Muscle of arm (tissue), 12 donors: ENCODE data around the gene PAQR8. TPM values are rescaled to one million over a fixed set of nuclear protein-coding genes. Genes with fewer than 3 reads are reported as not detected.
A peak's percentile ranks its signal among the peaks of the same experiment; 100 is the strongest.
"Not testable (repeated sequence)": the region's sequence is repeated elsewhere in the genome, so short reads cannot be mapped to it uniquely, and the experiment has no call there.

Experiments
- DNase-seq: peaks from one replicate; pipeline ENCODE4 v3.0.0-alpha.2; 2013
- polyA plus RNA-seq, 12 donors: library from polyadenylated mRNA; unstranded; fragments of 120-200 nt; gene quantifications; one replicate each; pipeline ENCODE4 v1.2.1, GENCODE V29; 2013; ENCODE audit not compliant: insufficient read length in 12 of 12

PAQR8 gene
- polyA plus RNA-seq, 12 donors = 4.4 to 12.8 (median 6.7) TPM; not detected in 1

DNA sequence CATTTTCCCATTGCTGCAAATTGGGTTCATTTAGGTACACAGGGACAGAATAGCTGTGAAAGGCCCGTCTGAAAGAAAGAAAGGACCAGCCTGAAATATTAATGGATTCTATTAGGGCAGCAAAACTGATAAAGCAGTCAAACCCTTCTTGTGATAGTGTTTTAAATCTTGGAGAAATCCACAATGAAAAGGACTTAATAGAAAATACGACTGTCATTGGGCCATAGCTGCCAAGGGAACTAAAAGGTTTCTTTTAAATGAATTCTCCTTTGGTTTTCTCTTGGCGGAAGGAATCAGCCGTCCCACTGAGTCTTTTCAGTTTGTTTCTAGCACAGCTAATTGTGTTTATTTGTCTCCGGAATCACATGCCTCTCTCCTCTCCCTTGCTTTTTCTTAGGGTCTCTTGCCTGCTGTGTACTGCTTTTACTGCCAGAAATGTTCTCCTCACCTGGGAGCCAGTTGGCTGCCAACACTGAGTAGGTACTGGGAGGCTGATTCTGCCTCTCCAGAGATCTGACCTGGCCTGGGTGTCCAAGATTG, 11.3 kb downstream of the PAQR8 start:
- no peak for DNase-seq

DNA sequence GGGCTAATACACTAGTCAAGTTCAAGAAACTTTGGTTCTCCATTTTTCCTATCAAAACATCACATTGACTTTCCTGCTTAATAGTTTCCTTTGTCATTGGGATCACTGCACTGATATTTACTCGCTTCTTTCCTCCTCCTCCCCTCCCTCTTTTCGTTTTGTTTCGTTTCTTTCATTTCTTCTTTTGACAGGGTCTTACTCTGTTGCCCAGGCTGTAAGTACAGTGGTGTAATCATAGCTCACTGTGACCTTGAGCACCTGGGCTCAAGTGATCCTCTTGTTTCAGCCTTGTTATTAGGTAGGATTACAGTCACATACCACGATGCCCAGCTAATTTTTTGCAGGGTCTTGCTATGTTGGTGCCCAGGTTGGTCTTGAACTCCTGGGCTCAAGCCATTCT, 12.3 kb downstream of the PAQR8 start:
- no peak for DNase-seq

GRCh38 chr6:52375780-52376556, 14.0 kb downstream of the PAQR8 start:
- DNase-seq = no peak

DNA sequence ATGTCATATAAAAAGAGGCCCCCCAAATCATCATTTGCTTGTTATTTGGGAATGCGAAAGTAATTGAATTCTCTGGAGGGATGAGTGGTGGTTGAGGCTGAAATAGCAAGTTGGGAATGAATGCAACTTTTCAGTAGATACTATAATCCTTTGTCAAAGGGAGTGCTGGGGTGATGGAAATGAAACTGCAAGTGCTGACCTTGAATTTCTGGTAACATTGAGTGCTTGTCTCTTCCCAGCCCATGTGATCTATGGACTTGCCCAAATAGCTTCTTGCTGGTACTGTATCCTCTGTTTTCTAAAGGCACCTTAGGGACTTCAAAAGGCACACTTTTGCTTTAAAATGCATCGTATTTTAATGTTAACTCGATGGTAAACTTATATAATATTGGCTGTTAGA, 14.8 kb downstream of the PAQR8 start:
- no peak for DNase-seq

- DNase-seq = no peak
Observed at GRCh38 chr6:52377538-52378221, 15.7 kb downstream of the PAQR8 start.

DNA sequence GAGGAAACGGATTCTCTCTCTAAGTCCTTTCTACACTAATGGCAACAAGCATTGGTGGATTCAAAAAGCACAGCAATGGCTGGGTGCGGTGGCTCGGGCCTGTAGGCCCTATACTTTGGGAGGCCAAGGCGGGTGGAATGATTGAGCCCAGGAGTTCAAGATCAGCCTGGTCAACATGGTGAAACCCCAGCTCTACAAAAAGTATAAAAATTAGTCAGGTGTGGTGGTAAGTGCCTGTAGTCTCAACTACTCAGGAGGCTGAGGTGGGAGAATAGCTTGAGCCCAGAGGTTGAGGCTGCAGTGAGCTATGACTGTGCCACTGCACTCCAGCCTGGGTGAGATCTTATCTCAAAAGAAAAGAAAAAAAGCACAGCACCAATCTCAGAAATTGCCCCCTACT, 19.3 kb downstream of the PAQR8 start:
- no peak for DNase-seq

GRCh38 chr6:52384145-52384766, 22.3 kb downstream of the PAQR8 start:
- no peak for DNase-seq

GRCh38 chr6:52385074-52385473, 23.1 kb downstream of the PAQR8 start:
- DNase-seq = no peak

- not testable (repeated sequence) for DNase-seq
Observed at GRCh38 chr6:52388119-52388518, 26.2 kb downstream of the PAQR8 start.

- DNase-seq = no peak
Observed at GRCh38 chr6:52388790-52389189, 26.8 kb downstream of the PAQR8 start.

DNA sequence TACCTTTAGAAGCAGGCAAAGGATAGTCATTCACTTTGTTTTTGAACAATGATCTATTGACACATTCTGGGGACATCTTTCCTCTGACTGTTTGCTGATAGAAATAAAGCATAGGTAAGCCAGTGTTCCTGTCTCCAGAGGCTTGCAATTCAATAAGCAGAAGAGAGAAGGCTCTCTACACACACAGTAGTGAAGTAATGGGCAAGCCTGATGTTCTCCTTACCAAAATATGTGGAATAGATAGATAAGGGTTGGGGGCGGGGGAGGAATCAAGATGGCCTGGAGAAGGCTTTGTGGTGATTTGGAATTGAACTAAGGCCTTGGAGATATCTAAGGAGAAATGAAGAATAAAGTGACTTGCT, 27.3 kb downstream of the PAQR8 start:
- no peak for DNase-seq

DNA sequence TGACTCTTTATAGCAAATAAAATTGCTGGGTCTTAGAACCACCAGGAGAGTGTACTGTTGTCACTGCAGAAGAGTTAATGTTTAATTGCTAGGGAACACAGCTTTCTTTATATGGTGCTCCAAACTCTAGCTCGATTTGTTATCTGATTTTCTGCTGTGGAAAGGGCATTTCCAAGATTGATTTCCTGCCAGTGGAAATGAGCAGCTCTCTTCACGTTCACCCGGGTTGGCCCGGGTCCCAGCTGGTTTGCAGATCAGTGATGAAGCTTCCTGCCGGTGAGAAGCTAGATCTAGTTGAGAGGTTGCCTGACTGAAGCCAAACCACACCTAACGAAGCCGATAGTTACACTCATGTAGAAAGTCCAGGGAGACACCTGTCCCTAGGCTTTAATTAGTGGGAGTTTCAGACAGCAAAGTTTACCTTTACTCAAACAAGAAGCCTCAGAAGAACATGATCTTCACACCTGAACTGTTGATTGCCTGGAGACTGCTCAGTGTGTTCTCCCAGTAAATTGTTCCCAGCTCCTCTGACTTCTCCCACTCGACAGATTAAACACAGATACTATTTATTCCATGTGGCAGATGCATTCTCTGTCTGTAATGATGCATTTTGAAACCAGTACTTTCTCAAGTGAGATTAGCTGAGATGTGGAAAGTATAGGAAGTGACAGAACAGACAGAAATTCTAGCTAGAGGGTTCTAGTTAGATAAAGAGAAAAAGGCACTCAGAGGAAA, 27.8 kb downstream of the PAQR8 start:
- DNase-seq = no peak

DNA sequence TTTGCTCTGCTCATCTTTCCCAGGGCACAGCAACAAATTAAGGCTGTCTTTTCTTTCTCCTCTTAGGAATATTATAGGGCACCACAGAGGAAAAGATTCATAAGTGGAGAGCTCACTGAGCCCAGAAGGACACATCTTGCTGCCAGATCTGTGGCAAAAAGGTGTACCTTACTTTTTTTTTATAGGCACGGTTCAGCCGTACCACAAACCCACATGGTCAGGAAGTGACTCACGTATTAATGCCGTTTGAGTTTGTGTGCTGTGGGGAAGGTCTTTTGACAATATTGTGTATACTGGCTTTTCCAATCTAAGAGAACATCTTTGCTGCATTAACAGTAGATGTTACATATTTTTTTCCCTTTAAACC, 28.4 kb downstream of the PAQR8 start:
- no peak for DNase-seq

- no peak for DNase-seq
Observed at GRCh38 chr6:52391599-52391998, 29.6 kb downstream of the PAQR8 start.

DNA sequence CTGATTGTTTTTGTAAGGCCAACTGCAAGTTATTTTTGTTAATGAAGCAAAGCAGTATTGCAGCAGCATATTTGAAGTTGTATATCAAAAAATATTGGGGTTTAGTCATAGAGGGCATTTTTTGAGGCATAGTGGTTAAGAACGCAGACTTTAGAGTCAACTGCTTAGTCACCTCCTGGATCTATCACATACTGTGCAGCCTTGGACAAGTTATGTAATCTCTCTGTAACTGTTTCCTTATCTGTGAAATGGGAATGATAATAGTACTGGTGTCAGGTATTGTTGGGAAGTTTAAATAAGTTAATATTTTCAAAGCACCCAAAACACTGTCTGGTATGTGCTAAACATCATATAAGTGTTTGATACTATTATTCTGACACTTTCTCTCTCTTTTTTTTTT, 31.0 kb downstream of the PAQR8 start:
- no peak for DNase-seq

- no peak for DNase-seq
Observed at GRCh38 chr6:52393780-52394179, 31.8 kb downstream of the PAQR8 start.

- no peak for DNase-seq
Observed at GRCh38 chr6:52394251-52394666, 32.3 kb downstream of the PAQR8 start.

DNA sequence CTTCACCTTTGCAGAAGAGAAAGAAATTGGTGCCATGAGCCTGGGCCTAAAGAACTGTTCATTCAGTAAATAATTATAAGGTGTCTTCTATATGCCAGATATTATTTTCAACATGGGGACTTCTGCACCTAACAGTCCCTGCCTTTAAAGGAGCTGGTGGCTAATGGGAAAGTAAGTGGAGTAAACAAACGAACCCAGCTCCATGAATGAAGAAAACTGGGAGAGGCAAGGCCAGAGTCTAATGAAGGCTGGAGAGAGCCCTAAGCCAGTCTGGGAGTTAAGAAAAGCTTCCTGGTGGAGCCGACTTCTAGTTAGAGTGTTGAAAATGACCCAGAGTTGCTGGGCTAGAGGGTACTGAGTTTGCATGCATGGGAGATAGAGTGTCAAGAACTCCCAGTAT, 34.0 kb downstream of the PAQR8 start:
- DNase-seq = no peak

- peak; percentile 25 for DNase-seq
Observed at GRCh38 chr6:52399511-52400312, 37.8 kb downstream of the PAQR8 start.

- DNase-seq = no peak
Observed at GRCh38 chr6:52400313-52401041, 38.5 kb downstream of the PAQR8 start.

- DNase-seq = no peak
Observed at GRCh38 chr6:52403086-52403485, 41.1 kb downstream of the PAQR8 start.
